Smooth muscle cell (in vitro differentiated cells): ENCODE results near the gene SPAG5. TPM values are rescaled to one million over a fixed set of nuclear protein-coding genes. Genes with fewer than 3 reads are reported as not detected.

Experiments
- DNase-seq: peaks from one replicate; lab custom pipeline; 2025; ENCODE audit not compliant: unreplicated experiment; lab: John Stamatoyannopoulos, UW
- H2AFZ ChIP-seq: fragments of 200-600 bp; sonication (generic); 2 replicates; pipeline ENCODE4 v1.6.0; 2016; ENCODE audit warnings: antibody characterized with exemption, low read depth, mild to moderate bottlenecking
- H3F3A ChIP-seq: fragments of 200-600 bp; sonication (generic); 2 replicates; pipeline ENCODE4 v1.6.0; 2017; ENCODE audit warnings: antibody characterized with exemption, low read depth
- H3K27ac ChIP-seq: fragments of 200-600 bp; sonication (generic); 2 replicates; pipeline ENCODE4 v1.5.1; 2016; ENCODE audit warnings: low read depth, mild to moderate bottlenecking
- H3K27me3 ChIP-seq: fragments of 200-600 bp; sonication (generic); 2 replicates; pipeline ENCODE4 v1.6.1; 2016; ENCODE audit warnings: low read depth, mild to moderate bottlenecking
- H3K36me3 ChIP-seq: fragments of 200-600 bp; sonication (generic); 2 replicates; pipeline ENCODE4 v1.5.1; 2016; ENCODE audit warnings: low read depth
- H3K4me1 ChIP-seq: fragments of 200-600 bp; sonication (generic); 2 replicates; pipeline ENCODE4 v1.5.1; 2016; ENCODE audit warnings: low read depth
- H3K4me2 ChIP-seq: fragments of 200-600 bp; sonication (generic); 2 replicates; pipeline ENCODE4 v1.6.0; 2016; ENCODE audit warnings: mild to moderate bottlenecking
- H3K4me3 ChIP-seq: fragments of 200-600 bp; sonication (generic); 2 replicates; pipeline ENCODE4 v1.5.1; 2016; ENCODE audit warnings: mild to moderate bottlenecking
- H3K79me2 ChIP-seq: fragments of 200-600 bp; sonication (generic); 2 replicates; pipeline ENCODE4 v1.6.0; 2016; ENCODE audit warnings: low read depth, mild to moderate bottlenecking
- H3K9ac ChIP-seq: fragments of 200-600 bp; sonication (generic); 2 replicates; pipeline ENCODE4 v1.6.0; 2016; ENCODE audit warnings: low read depth
- H3K9me3 ChIP-seq: fragments of 200-600 bp; sonication (generic); replicated peaks from 2 replicates; pipeline ENCODE4 v1.5.1; 2016; ENCODE audit warnings: low read depth
- H4K20me1 ChIP-seq: fragments of 200-600 bp; sonication (generic); 2 replicates; pipeline ENCODE4 v1.6.0; 2016; ENCODE audit warnings: low read depth
- CTCF ChIP-seq: fragments of 200-600 bp; sonication (generic); IDR thresholded peaks from 2 replicates; pipeline ENCODE4 v1.5.1; 2017; ENCODE audit warnings: borderline replicate concordance, mild to moderate bottlenecking, antibody characterized with exemption; ENCODE audit not compliant: insufficient read depth, poor library complexity, severe bottlenecking
- WGBS: methylation state at CpG from one replicate; pipeline ENCODE4 v1.1.7; 2016; ENCODE audit warnings: low lambda C conversion rate; 5-methylcytosine and 5-hydroxymethylcytosine counted together
- polyA plus RNA-seq: library from polyadenylated mRNA; unstranded; fragments of >200 nt; fragmentation: Nextera tagmentation; extraction: Ambion mirVana; gene quantifications from 2 replicates; pipeline ENCODE4 v1.2.1, GENCODE V29; 2016
- total RNA-seq: library from RNA; depleted of rRNA; stranded (reverse); fragments of >200 nt; gene quantifications from 2 replicates; pipeline ENCODE4 v1.2.3, GENCODE V29; 2014

The SPAG5 gene
- total and polyA plus RNA-seq, 2 experiments from 2014 or later = 13.9 to 19.8 TPM

GRCh38 chr17:28644787-28645575, 46.2 kb upstream of the SPAG5 start, which contains the start of gene BLTP2:
Gene BLTP2, minus strand, starts transcription at chr17:28645158. Its CDS starts 102 bp downstream, at chr17:28645056.
- peaks cover 26% of the 10 kb centered on the region for H3K79me2 ChIP-seq
- H3K27ac ChIP-seq = peak within 1 kb of the TSS; percentile 44
- peaks cover 10% of the 10 kb centered on the region for H4K20me1 ChIP-seq
- H3F3A ChIP-seq = peaks cover 19% of the 10 kb centered on the region
- no peaks in the 10 kb centered on the region for H3K27me3 ChIP-seq
- 3% methylated on average over 28 of the region's 89 CpGs for WGBS
- DNase-seq = peak; percentile 77
- TF ChIP-seq CTCF = no peak
- H3K4me2 ChIP-seq = peak within 1 kb of the TSS; percentile 92
- peak within 1 kb of the TSS; percentile 85 for H3K4me3 ChIP-seq
- H3K9ac ChIP-seq = peak within 1 kb of the TSS; percentile 73
- H3K36me3 ChIP-seq = peaks cover 6% of the 10 kb centered on the region
- no peaks in the 10 kb centered on the region for H3K9me3 ChIP-seq
- H2AFZ ChIP-seq = peak within 1 kb of the TSS; percentile 71
- H3K4me1 ChIP-seq = peaks cover 7% of the 10 kb centered on the region

GRCh38 chr17:28643983-28644786, 45.4 kb upstream of the SPAG5 start:
- H3K27me3 ChIP-seq = no peaks in the 10 kb centered on the region
- 3% methylated on average over 16 of the region's 18 CpGs for WGBS
- H3F3A ChIP-seq = peaks cover 19% of the 10 kb centered on the region
- peaks cover 26% of the 10 kb centered on the region for H3K79me2 ChIP-seq
- TF ChIP-seq CTCF = peak; percentile 39
- H3K4me2 ChIP-seq = peak overlapping the region; percentile 92
- H3K27ac ChIP-seq = no peak overlapping the region
- H3K4me3 ChIP-seq = peak overlapping the region; percentile 85
- H3K4me1 ChIP-seq = peaks cover 7% of the 10 kb centered on the region
- H4K20me1 ChIP-seq = peaks cover 10% of the 10 kb centered on the region
- no peak for DNase-seq
- H3K36me3 ChIP-seq = peaks cover 7% of the 10 kb centered on the region
- H2AFZ ChIP-seq = peak overlapping the region; percentile 59
- H3K9me3 ChIP-seq = no peaks in the 10 kb centered on the region
- peak overlapping the region; percentile 73 for H3K9ac ChIP-seq

- Histone ChIP-seq H3K79me2 (peaks cover 26% of the 10 kb centered on the region), H3F3A (peaks cover 10% of the 10 kb centered on the region), H3K4me2 (no peak overlapping the region), H3K27me3 (no peaks in the 10 kb centered on the region), H2AFZ (no peak overlapping the region), H4K20me1 (peaks cover 10% of the 10 kb centered on the region), H3K4me1 (peaks cover 7% of the 10 kb centered on the region), H3K36me3 (peaks cover 25% of the 10 kb centered on the region), H3K4me3 (no peak overlapping the region), H3K27ac (no peak overlapping the region), H3K9me3 (no peaks in the 10 kb centered on the region), H3K9ac (no peak overlapping the region)
- no peak for TF ChIP-seq CTCF
- DNase-seq = no peak
- WGBS = 100% methylated on average over 2 of the region's 2 CpGs
Observed at GRCh38 chr17:28641579-28641978, 42.8 kb upstream of the SPAG5 start.
